K562 (cell line): ENCODE measurements around the gene GOLGA2. TPM values are rescaled to one million over a fixed set of nuclear protein-coding genes. Genes with fewer than 3 reads are reported as not detected.

Experiments used
- ATAC-seq: fragments of 200-7000 bp; cut with Tn5 transposase; 3 replicates; pipeline ENCODE4 v1.9.1; 2020; ENCODE audit warnings: moderate library complexity
- BruUV-seq: library from RNA; stranded (reverse); fragments of 400-500 nt; replicated peaks from 2 replicates; lab custom pipeline; 2021; lab: Mats Ljungman, UMichigan
- CTCF ChIA-PET: fragments of 300-600 bp; formaldehyde crosslinking; extraction: SDS; loops from one replicate; lab custom pipeline; 2021; ENCODE audit warnings: low intra/inter-chr PET ratio; lab: Yijun Ruan, JAX
- POLR2A ChIA-PET: fragments of 300-600, 350-650 bp; sonication (Branson Sonifier 250); formaldehyde crosslinking; extraction: SDS; loops from one replicate; lab custom pipeline; 2021; ENCODE audit warnings: antibody characterized with exemption, inconsistent platforms; lab: Yijun Ruan, JAX
- DNase-seq, 4 experiments: peaks; one replicate each; pipeline versions ENCODE4 v3.0.0 to v3.0.0-alpha.2; 2011 to 2018; ENCODE audit warnings: low spot score in 3 of 4, mixed read lengths in 3 of 4; ENCODE audit errors: extremely low read depth in 1 of 4
- FAIRE-seq: peaks from 2 replicates; lab custom pipeline; 2011; peaks lifted over from hg19 to GRCh38; lab: Jason Lieb, UNC
- H2AFZ ChIP-seq: 2 replicates; pipeline ENCODE4 v1.6.0; 2011; ENCODE audit warnings: low read depth, low read length, control low read depth, inconsistent platforms
- H3K27ac ChIP-seq: fragments of 200-600 bp; 3 replicates; pipeline ENCODE4 v1.8.0; 2011; ENCODE audit warnings: low read depth, mild to moderate bottlenecking, control low read depth, inconsistent platforms, low read length, moderate library complexity, mixed read lengths; ENCODE audit errors: extremely low read depth
- H3K27me3 ChIP-seq, 2 experiments: fragments of 300-600 bp in 1 of 2; 2 replicates in 1 of 2; 3 replicates in 1 of 2; pipeline versions ENCODE4 v1.6.0 to v1.8.0; 2011; ENCODE audit warnings: inconsistent platforms in 2 of 2, low read length in 2 of 2, mild to moderate bottlenecking in 1 of 2, mixed read lengths in 1 of 2, moderate library complexity in 1 of 2; ENCODE audit not compliant: control insufficient read depth in 2 of 2, insufficient read depth in 2 of 2
- H3K36me3 ChIP-seq: fragments of 300-600 bp; 3 replicates; pipeline ENCODE4 v1.8.0; 2011; ENCODE audit warnings: mild to moderate bottlenecking, low read length, inconsistent platforms; ENCODE audit not compliant: control insufficient read depth, insufficient read depth
- H3K4me1 ChIP-seq, 2 experiments: fragments of 200-600 bp in 1 of 2; replicated peaks in 1 of 2; 2 replicates in 1 of 2; 3 replicates in 1 of 2; pipeline versions ENCODE4 v1.5.1 to v1.8.0; 2011; ENCODE audit warnings: inconsistent platforms in 2 of 2, low read length in 2 of 2, mild to moderate bottlenecking in 1 of 2, mixed read lengths in 1 of 2, moderate library complexity in 1 of 2; ENCODE audit not compliant: control insufficient read depth in 2 of 2, insufficient read depth in 2 of 2
- H3K4me2 ChIP-seq: 2 replicates; pipeline ENCODE4 v1.6.1; 2011; ENCODE audit warnings: low read length, control low read depth, inconsistent platforms, mixed read lengths; ENCODE audit not compliant: insufficient read depth
- H3K4me3 ChIP-seq: fragments of 200-600 bp; sonication (generic), shearing (Covaris generic); 2 replicates; pipeline ENCODE4 v1.5.1; 2016; ENCODE audit warnings: control low read depth, inconsistent platforms
- H3K79me2 ChIP-seq: fragments of 200-600 bp; 3 replicates; pipeline ENCODE4 v1.8.0; 2011; ENCODE audit warnings: low read length, inconsistent platforms; ENCODE audit not compliant: control insufficient read depth, insufficient read depth
- H3K9ac ChIP-seq, 2 experiments: 2 replicates each; pipeline versions ENCODE4 v1.6.0 to v1.6.1; 2011; ENCODE audit warnings: low read depth in 2 of 2, low read length in 2 of 2, control low read depth in 1 of 2, inconsistent platforms in 1 of 2, mild to moderate bottlenecking in 1 of 2, mixed read lengths in 1 of 2; ENCODE audit not compliant: insufficient read depth in 1 of 2
- H3K9me1 ChIP-seq: one replicate; pipeline ENCODE4 v1.6.0; 2011; ENCODE audit warnings: inconsistent platforms, mild to moderate bottlenecking, low read length, moderate library complexity; ENCODE audit not compliant: control insufficient read depth, insufficient read depth
- H3K9me3 ChIP-seq: replicated peaks from 2 replicates; pipeline ENCODE4 v1.5.1; 2011; ENCODE audit warnings: low read depth, low read length, inconsistent platforms; ENCODE audit not compliant: control insufficient read depth, insufficient read depth
- H4K20me1 ChIP-seq: replicated peaks from 2 replicates; pipeline ENCODE4 v1.6.1; 2011; ENCODE audit warnings: low read length, inconsistent platforms, mixed read lengths; ENCODE audit not compliant: control insufficient read depth, insufficient read depth
- BHLHE40 ChIP-seq: IDR thresholded peaks from 2 replicates; pipeline ENCODE4 v1.6.1; 2011; ENCODE audit warnings: low read length, improper control_type of control experiment
- E2F6 ChIP-seq, 2 experiments: IDR thresholded peaks; 2 replicates each; pipeline ENCODE4 v1.6.1; 2011; ENCODE audit warnings: borderline replicate concordance in 1 of 2, control low read depth in 1 of 2, low read depth in 1 of 2, low read length in 1 of 2, mild to moderate bottlenecking in 1 of 2, mixed read lengths in 1 of 2, moderate library complexity in 1 of 2; ENCODE audit not compliant: insufficient read depth in 1 of 2, insufficient read length in 1 of 2, poor library complexity in 1 of 2, severe bottlenecking in 1 of 2; ENCODE audit errors: extremely low read depth in 1 of 2
- TRIM24 ChIP-seq, 2 experiments: fragments of 450-650 bp; IDR thresholded peaks; 2 replicates each; pipeline ENCODE4 v1.6.1; 2016
- WGBS: fragments of 100-300 bp; shearing (Covaris generic); methylation state at CpG from one replicate; pipeline ENCODE4 v1.1.6; 2016; ENCODE audit warnings: low coverage, mixed read lengths; ENCODE audit not compliant: insufficient coverage; ENCODE audit errors: missing lambda C conversion rate; 5-methylcytosine and 5-hydroxymethylcytosine counted together
- in situ Hi-C: fragments of 300-500 bp; cut with MboI; formaldehyde crosslinking; loops from 4 replicates; pipeline ENCODE4 v1.15.0; 2018; ENCODE audit warnings: inconsistent platforms, mixed read lengths
- intact Hi-C: fragments of 100-400 bp; cut with micrococcal nuclease; formaldehyde crosslinking; loops from 2 replicates; pipeline ENCODE4 v1.14.2; 2022
- polyA plus RNA-seq, 8 experiments: library from polyadenylated mRNA; depleted of rRNA in 4 of 8; stranded (reverse) in 5 of 8; unstranded in 3 of 8; fragments of >200 nt; fragmentation: Nextera tagmentation in 2 of 8; fragmentation: Illumina TruSeq in 1 of 8; extraction: Ambion mirVana in 2 of 8; extraction: Trizol in 1 of 8; gene quantifications; 2 replicates each; pipeline versions ENCODE4 v1.2.1 to v1.2.3, GENCODE V29; 2011 to 2014; ENCODE audit warnings: inconsistent platforms in 1 of 8, missing spikeins in 1 of 8
- total RNA-seq, 7 experiments: library from RNA; depleted of rRNA in 6 of 7; stranded (reverse); fragments of >200 nt in 6 of 7; fragmentation: Illumina TruSeq in 2 of 7; extraction: Trizol in 2 of 7; gene quantifications; 2 replicates each; pipeline versions ENCODE4 v1.2.1 to v1.2.3, GENCODE V29; 2011 to 2021; ENCODE audit warnings: low replicate concordance in 1 of 7

GOLGA2 gene
- total and polyA plus RNA-seq, 9 of the 15 experiments (the other 6 are each of a cell fraction or from before 2014, with no cell fraction given) = 15.7 to 138 (median 76.0) TPM

- no peak overlapping the region for H3K4me2 ChIP-seq
- no peaks in the 10 kb centered on the region for H3K9me3 ChIP-seq
- H3K9ac ChIP-seq = no peak overlapping the region
- peaks cover 8% of the 10 kb centered on the region; the same call in 2 of the 3 replicates for H3K36me3 ChIP-seq
- ATAC-seq (no peak), DNase-seq (peak in 2 of 4 experiments; percentile 12 to 19), FAIRE-seq (no peak)
- TF ChIP-seq E2F6 (IDR thresholded peaks at IDR 0.05; ENCODE audit: borderline replicate concordance in 1 of 2, extremely low read depth in 1 of 2, insufficient read depth in 1 of 2, insufficient read length in 1 of 2, low read depth in 1 of 2, low read length in 1 of 2, poor library complexity in 1 of 2, severe bottlenecking in 1 of 2) = no peak
- 0 out of 2 replicates have a peak, but pooled peaks have one; percentile 10 for TF ChIP-seq BHLHE40
- no peak for TF ChIP-seq TRIM24 (IDR thresholded peaks at IDR 0.05)
- peaks cover 8% of the 10 kb centered on the region for H3K9me1 ChIP-seq
- H2AFZ ChIP-seq = no peak overlapping the region
- intact Hi-C loops (no loop called here), in situ Hi-C loops (loop anchor here (25.0 kb wide), 1 partner anchor 1494 kb away; no protein-coding TSS in a partner anchor)
- CTCF ChIA-PET = no interaction called here
- H3K4me1 ChIP-seq = peaks cover 25 to 34% of the 10 kb centered on the region in 2 experiments
- 0 out of 2 replicates have a peak, but pooled peaks cover 4% of the 10 kb centered on the region for H4K20me1 ChIP-seq
- no peaks in the 10 kb centered on the region for H3K79me2 ChIP-seq
- WGBS = 51% methylated on average over 4 of the region's 4 CpGs
- H3K4me3 ChIP-seq = no peak overlapping the region
- BruUV-seq = no TSS peak
- H3K27me3 ChIP-seq = no peaks in the 10 kb centered on the region
- POLR2A ChIA-PET = interaction anchor here (0.7 to 2.1 kb wide), 6 partner anchors 7 to 1394 kb away, joined by 3 to 11 read pairs (median 6); partner anchors contain the start of genes GOLGA2 and SWI5
- no peak overlapping the region for H3K27ac ChIP-seq
Observed at GRCh38 chr9:128293091-128293490, 17.3 kb upstream of the GOLGA2 start.
